Mammary epithelial cell (primary cell): ENCODE measurements around the gene SPIRE1.

Experiments used
- CTCF ChIP-seq, 2 donors: IDR thresholded peaks in 1 of 2; conservative IDR thresholded peaks in 1 of 2; 2 replicates each; pipeline ENCODE4 v1.5.1; 2011 to 2012; ENCODE audit warnings: inconsistent platforms in 2 of 2, low read length in 2 of 2, mild to moderate bottlenecking in 2 of 2, control low read depth in 1 of 2, low read depth in 1 of 2; ENCODE audit not compliant: insufficient read depth in 1 of 2; ENCODE audit errors: extremely low read depth in 1 of 2
- EZH2 ChIP-seq: IDR thresholded peaks from 2 replicates; pipeline ENCODE4 v1.6.1; 2012; ENCODE audit warnings: low read length, inconsistent platforms, borderline replicate concordance

- TF ChIP-seq CTCF (conservative IDR thresholded peaks at IDR 0.05 in 1 of 2, IDR thresholded peaks at IDR 0.05 in 1 of 2; ENCODE audit: extremely low read depth in 1 of 2, insufficient read depth in 1 of 2, low read depth in 1 of 2, low read length in 2 of 2) = no peak
- no peak for TF ChIP-seq EZH2
Observed at GRCh38 chr18:12449051-12449785, 208.7 kb downstream of the SPIRE1 start.
